Breast epithelium (tissue), 3 donors: ENCODE results near the gene PNKP.

ENCODE experiments used
- CTCF ChIP-seq, 3 donors: fragments of 450-650 bp; IDR thresholded peaks; one replicate each; pipeline ENCODE4 v1.5.1; 2016 to 2017; ENCODE audit warnings: antibody characterized with exemption in 3 of 3, mild to moderate bottlenecking in 3 of 3, moderate library complexity in 3 of 3
- POLR2AphosphoS5 ChIP-seq, 3 donors: sonication (generic); formaldehyde crosslinking; IDR thresholded peaks; one replicate each; pipeline ENCODE4 v1.6.1; 2017; ENCODE audit warnings: antibody characterized with exemption in 3 of 3

GRCh38 chr19:49860336-49861102, 6.9 kb downstream of the PNKP start:
- no peak for TF ChIP-seq CTCF (IDR thresholded peaks at IDR 0.05)
- no peak for TF ChIP-seq POLR2AphosphoS5 (IDR thresholded peaks at IDR 0.05)
